Endothelial cell of umbilical vein (primary cell): ENCODE results near the gene SPAG16. TPM values are rescaled to one million over a fixed set of nuclear protein-coding genes. Genes with fewer than 3 reads are reported as not detected.

ENCODE experiments used
- BruUV-seq: library from RNA; stranded (reverse); fragments of 400-500 nt; replicated peaks from 2 replicates; lab custom pipeline; 2021; lab: Mats Ljungman, UMichigan
- CTCF ChIA-PET: fragments of 300-600, 350-600 bp; sonication (Branson Sonifier 250); formaldehyde crosslinking; loops from one replicate; lab custom pipeline; 2021; ENCODE audit warnings: antibody characterized with exemption, inconsistent platforms; lab: Charles Lee
- POLR2A ChIA-PET: fragments of 300-600, 350-600 bp; sonication (Branson Sonifier 250); formaldehyde crosslinking; loops from one replicate; lab custom pipeline; 2021; ENCODE audit warnings: antibody characterized with exemption, inconsistent platforms; lab: Charles Lee
- DNase-seq: peaks from one replicate; pipeline ENCODE4 v3.0.0-alpha.2; 2011; ENCODE audit warnings: low read depth, low spot score
- FAIRE-seq: peaks from 2 replicates; lab custom pipeline; 2011; peaks lifted over from hg19 to GRCh38; lab: Jason Lieb, UNC
- H2AFZ ChIP-seq: 2 replicates; pipeline ENCODE4 v1.6.0; 2012; ENCODE audit warnings: low read depth, low read length, control low read depth, inconsistent platforms
- H3K27ac ChIP-seq: 2 replicates; pipeline ENCODE4 v1.5.1; 2011; ENCODE audit warnings: low read depth, mild to moderate bottlenecking, control low read depth, low read length, moderate library complexity; ENCODE audit not compliant: insufficient read depth
- H3K27me3 ChIP-seq, 2 experiments: 2 replicates each; pipeline versions ENCODE4 v1.6.0 to v1.6.1; 2011; ENCODE audit warnings: low read length in 2 of 2, mixed read lengths in 1 of 2; ENCODE audit not compliant: control insufficient read depth in 2 of 2, insufficient read depth in 2 of 2
- H3K36me3 ChIP-seq, 2 experiments: 2 replicates in 1 of 2; 3 replicates in 1 of 2; pipeline ENCODE4 v1.5.1; 2011; ENCODE audit warnings: low read length in 2 of 2, mild to moderate bottlenecking in 1 of 2, moderate library complexity in 1 of 2; ENCODE audit not compliant: control insufficient read depth in 2 of 2, insufficient read depth in 2 of 2; ENCODE audit errors: extremely low read depth in 1 of 2
- H3K4me1 ChIP-seq: 3 replicates; pipeline ENCODE4 v1.5.1; 2011; ENCODE audit warnings: mild to moderate bottlenecking, low read length; ENCODE audit not compliant: control insufficient read depth, insufficient read depth; ENCODE audit errors: extremely low read depth
- H3K4me2 ChIP-seq: 2 replicates; pipeline ENCODE4 v1.6.1; 2011; ENCODE audit warnings: low read length, control low read depth, mixed read lengths; ENCODE audit not compliant: insufficient read depth
- H3K4me3 ChIP-seq, 3 experiments: fragments of 200-600 bp in 1 of 3; sonication (generic), shearing (Covaris generic) in 1 of 3; replicated peaks in 1 of 3; 2 replicates each; pipeline ENCODE4 v1.5.1; 2011 to 2016; ENCODE audit warnings: control low read depth in 3 of 3, low read length in 3 of 3, mild to moderate bottlenecking in 2 of 3, inconsistent platforms in 1 of 3, low read depth in 1 of 3, moderate library complexity in 1 of 3; ENCODE audit not compliant: insufficient read depth in 1 of 3
- H3K79me2 ChIP-seq: 2 replicates; pipeline ENCODE4 v1.6.0; 2012; ENCODE audit warnings: low read length, inconsistent platforms; ENCODE audit not compliant: control insufficient read depth, insufficient read depth
- H3K9ac ChIP-seq: replicated peaks from 2 replicates; pipeline ENCODE3; 2011; ENCODE audit warnings: low read length, control low read depth; ENCODE audit not compliant: insufficient read depth; ENCODE audit errors: extremely low read depth
- H3K9me1 ChIP-seq: replicated peaks from 3 replicates; pipeline ENCODE4 v1.6.0; 2011; ENCODE audit warnings: mild to moderate bottlenecking, low read length; ENCODE audit not compliant: control insufficient read depth, insufficient read depth; ENCODE audit errors: extremely low read depth
- H3K9me3 ChIP-seq: replicated peaks from 2 replicates; pipeline ENCODE4 v1.5.1; 2012; ENCODE audit warnings: low read length, inconsistent platforms; ENCODE audit not compliant: control insufficient read depth, insufficient read depth
- H4K20me1 ChIP-seq: replicated peaks from 2 replicates; pipeline ENCODE3; 2011; ENCODE audit warnings: mild to moderate bottlenecking, low read length; ENCODE audit not compliant: control insufficient read depth, insufficient read depth; ENCODE audit errors: extremely low read depth
- EZH2 ChIP-seq: IDR thresholded peaks from 2 replicates; pipeline ENCODE4 v1.6.1; 2012; ENCODE audit warnings: borderline replicate concordance, low read depth, mild to moderate bottlenecking, moderate library complexity, low read length, inconsistent platforms; ENCODE audit not compliant: severe bottlenecking
- FOS ChIP-seq: IDR thresholded peaks from 2 replicates; pipeline ENCODE4 v1.6.1; 2011; ENCODE audit warnings: mild to moderate bottlenecking, low read length, moderate library complexity, borderline replicate concordance; ENCODE audit not compliant: insufficient read depth
- GATA2 ChIP-seq: IDR thresholded peaks from 2 replicates; pipeline ENCODE4 v1.7.0; 2011; ENCODE audit warnings: low read depth, mild to moderate bottlenecking, moderate library complexity, mixed read lengths, low read length; ENCODE audit not compliant: insufficient read length, insufficient read depth
- JUN ChIP-seq: IDR thresholded peaks from 2 replicates; pipeline ENCODE4 v1.6.1; 2011; ENCODE audit warnings: borderline replicate concordance, low read depth; ENCODE audit not compliant: insufficient read length, insufficient read depth
- MYC ChIP-seq: IDR thresholded peaks from one replicate; pipeline ENCODE4 v1.6.1; 2011; ENCODE audit warnings: mild to moderate bottlenecking, low read depth, low read length
- POLR2A ChIP-seq: IDR thresholded peaks from 2 replicates; pipeline ENCODE4 v1.6.1; 2012; ENCODE audit warnings: low read depth, mild to moderate bottlenecking, control low read depth, low read length
- POLR2AphosphoS5 ChIP-seq: IDR thresholded peaks from 2 replicates; pipeline ENCODE4 v1.6.1; 2012; ENCODE audit warnings: low read depth, mild to moderate bottlenecking, control low read depth, low read length, moderate library complexity; ENCODE audit not compliant: insufficient read depth
- dilution Hi-C: fragments of 300-500 bp; cut with MboI; formaldehyde crosslinking; loops from one replicate; pipeline ENCODE4 v1.15.0; 2019; ENCODE audit warnings: low sequenced_read_pairs; ENCODE audit not compliant: extremely low pct_ligation_motif_present
- intact Hi-C: fragments of 100-400 bp; cut with micrococcal nuclease; formaldehyde crosslinking; loops from one replicate; pipeline ENCODE4 v1.10.0; 2022
- polyA plus RNA-seq, 4 experiments: library from polyadenylated mRNA; depleted of rRNA in 3 of 4; stranded (reverse) in 3 of 4; unstranded in 1 of 4; fragments of >200 nt; gene quantifications; 2 replicates each; pipeline versions ENCODE4 v1.2.1 to v1.2.3, GENCODE V29; 2011 to 2012; ENCODE audit warnings: missing spikeins in 1 of 4
- total RNA-seq: library from RNA; stranded (reverse); gene quantifications from 2 replicates; pipeline ENCODE4 v1.2.3, GENCODE V29; 2021
- TF ChIP-seq, protein P1 (sequence below), 2 donors: IDR thresholded peaks; 1 replicate in 1 of 2; 2 replicates in 1 of 2; pipeline ENCODE4 v1.5.1; 2011; ENCODE audit warnings: low read length in 2 of 2, mild to moderate bottlenecking in 2 of 2, moderate library complexity in 2 of 2, control low read depth in 1 of 2, inconsistent platforms in 1 of 2, low read depth in 1 of 2; ENCODE audit not compliant: insufficient read depth in 1 of 2; ENCODE audit errors: extremely low read depth in 1 of 2
- TF ChIP-seq, protein P2 (sequence below): IDR thresholded peaks from 2 replicates; pipeline ENCODE4 v1.6.1; 2011; ENCODE audit not compliant: insufficient read depth, insufficient read length

SPAG16 gene
- total and polyA plus RNA-seq, 2 donors (not counting 3 experiments of a cell fraction or from before 2014, with no cell fraction given): 4.0 to 7.7 TPM

DNA sequence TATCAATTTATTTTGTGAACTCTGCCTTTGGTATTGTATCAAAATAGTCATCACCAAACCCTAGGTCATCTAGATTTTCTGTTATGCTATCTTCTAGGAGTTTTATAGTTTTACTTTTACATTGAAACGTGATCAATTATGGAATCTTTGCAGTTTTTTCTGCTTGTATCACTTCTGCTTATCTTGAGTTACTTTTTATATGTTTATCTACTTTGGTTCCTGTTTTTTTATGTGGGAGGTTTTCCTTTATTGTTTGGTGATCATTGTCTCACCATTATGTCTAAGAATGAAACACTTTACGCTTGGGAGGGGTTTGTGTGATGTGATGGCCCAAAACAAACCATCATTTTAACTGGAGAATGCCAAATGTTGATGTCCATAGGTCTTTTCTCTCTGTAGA, 261.2 kb downstream of the SPAG16 start:
- no peaks in the 10 kb centered on the region for H3K79me2 ChIP-seq
- H3K27ac ChIP-seq: no peak overlapping the region
- TF ChIP-seq POLR2AphosphoS5 (no peak), POLR2A (no peak), MYC (no peak), EZH2 (no peak), FOS (no peak), GATA2 (no peak), JUN (no peak)
- TF ChIP-seq, protein P1, sequence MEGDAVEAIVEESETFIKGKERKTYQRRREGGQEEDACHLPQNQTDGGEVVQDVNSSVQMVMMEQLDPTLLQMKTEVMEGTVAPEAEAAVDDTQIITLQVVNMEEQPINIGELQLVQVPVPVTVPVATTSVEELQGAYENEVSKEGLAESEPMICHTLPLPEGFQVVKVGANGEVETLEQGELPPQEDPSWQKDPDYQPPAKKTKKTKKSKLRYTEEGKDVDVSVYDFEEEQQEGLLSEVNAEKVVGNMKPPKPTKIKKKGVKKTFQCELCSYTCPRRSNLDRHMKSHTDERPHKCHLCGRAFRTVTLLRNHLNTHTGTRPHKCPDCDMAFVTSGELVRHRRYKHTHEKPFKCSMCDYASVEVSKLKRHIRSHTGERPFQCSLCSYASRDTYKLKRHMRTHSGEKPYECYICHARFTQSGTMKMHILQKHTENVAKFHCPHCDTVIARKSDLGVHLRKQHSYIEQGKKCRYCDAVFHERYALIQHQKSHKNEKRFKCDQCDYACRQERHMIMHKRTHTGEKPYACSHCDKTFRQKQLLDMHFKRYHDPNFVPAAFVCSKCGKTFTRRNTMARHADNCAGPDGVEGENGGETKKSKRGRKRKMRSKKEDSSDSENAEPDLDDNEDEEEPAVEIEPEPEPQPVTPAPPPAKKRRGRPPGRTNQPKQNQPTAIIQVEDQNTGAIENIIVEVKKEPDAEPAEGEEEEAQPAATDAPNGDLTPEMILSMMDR (IDR thresholded peaks at IDR 0.05; ENCODE audit: extremely low read depth in 1 of 2, insufficient read depth in 1 of 2, low read depth in 1 of 2, low read length in 2 of 2): no peak
- TF ChIP-seq, protein P2, sequence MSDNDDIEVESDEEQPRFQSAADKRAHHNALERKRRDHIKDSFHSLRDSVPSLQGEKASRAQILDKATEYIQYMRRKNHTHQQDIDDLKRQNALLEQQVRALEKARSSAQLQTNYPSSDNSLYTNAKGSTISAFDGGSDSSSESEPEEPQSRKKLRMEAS: no peak
- intact Hi-C loops: no loop called here
- H3K27me3 ChIP-seq: no peaks in the 10 kb centered on the region
- CTCF ChIA-PET: no interaction called here
- dilution Hi-C loops: no loop called here
- H3K4me3 ChIP-seq: no peak overlapping the region
- no peaks in the 10 kb centered on the region for H4K20me1 ChIP-seq
- FAIRE-seq: no peak
- no peak overlapping the region for H3K9ac ChIP-seq
- H3K4me1 ChIP-seq: no peaks in the 10 kb centered on the region
- no peaks in the 10 kb centered on the region for H3K36me3 ChIP-seq
- DNase-seq: no peak
- H2AFZ ChIP-seq: no peak overlapping the region
- H3K4me2 ChIP-seq: no peak overlapping the region
- POLR2A ChIA-PET: no interaction called here
- H3K9me1 ChIP-seq: no peaks in the 10 kb centered on the region
- BruUV-seq: no TSS peak
- peaks cover 3% of the 10 kb centered on the region for H3K9me3 ChIP-seq
